Frontal cortex (tissue), 1 donor: Measurements from ENCODE around the gene DPRX. TPM values are rescaled to one million over a fixed set of nuclear protein-coding genes. Genes with fewer than 3 reads are reported as not detected.

Experiments used
- small RNA-seq: library from RNA; depleted of rRNA; stranded (forward); fragments of <200 nt; gene quantifications from one replicate; pipeline ENCODE3, GENCODE V24; 2014
- total RNA-seq: library from RNA; depleted of rRNA; stranded (reverse); fragments of >200 nt; gene quantifications from one replicate; pipeline ENCODE4 v1.2.3, GENCODE V29; 2014

DPRX gene
- total RNA-seq, 1 donor from 2014 or later, result not detected

Small RNA genes lying within 50 kb of the gene (small RNA-seq; reads per million reads assigned to genes)
- not detected for gene MIR1323
- gene MIR498, result not detected
- gene MIR512-1, result not detected
- gene MIR512-2, result not detected
- gene MIR515-1, result not detected
- gene MIR515-2, result not detected
- gene MIR519C, result not detected
- gene MIR519E, result not detected
- gene MIR520E, result not detected
- gene RNU6-698P, result not detected

Other genes starting within 250 kb of the DPRX start
- gene ZNF765, start 236.8 kb upstream of the DPRX start, total RNA-seq, result 24.1 TPM
- 18.8 TPM for gene ZNF761, start 200.0 kb upstream of the DPRX start, total RNA-seq
- 8.6 TPM for gene ZNF813, start 164.3 kb upstream of the DPRX start, total RNA-seq
- gene ZNF331, start 93.9 kb upstream of the DPRX start, total RNA-seq, result 14.7 TPM
- gene NLRP12, start 192.3 kb downstream of the DPRX start, total RNA-seq, result under 0.01 TPM
- gene MYADM, start 235.9 kb downstream of the DPRX start, total RNA-seq, result 2.4 TPM